ENCODE data around the gene RASAL3.

DNA sequence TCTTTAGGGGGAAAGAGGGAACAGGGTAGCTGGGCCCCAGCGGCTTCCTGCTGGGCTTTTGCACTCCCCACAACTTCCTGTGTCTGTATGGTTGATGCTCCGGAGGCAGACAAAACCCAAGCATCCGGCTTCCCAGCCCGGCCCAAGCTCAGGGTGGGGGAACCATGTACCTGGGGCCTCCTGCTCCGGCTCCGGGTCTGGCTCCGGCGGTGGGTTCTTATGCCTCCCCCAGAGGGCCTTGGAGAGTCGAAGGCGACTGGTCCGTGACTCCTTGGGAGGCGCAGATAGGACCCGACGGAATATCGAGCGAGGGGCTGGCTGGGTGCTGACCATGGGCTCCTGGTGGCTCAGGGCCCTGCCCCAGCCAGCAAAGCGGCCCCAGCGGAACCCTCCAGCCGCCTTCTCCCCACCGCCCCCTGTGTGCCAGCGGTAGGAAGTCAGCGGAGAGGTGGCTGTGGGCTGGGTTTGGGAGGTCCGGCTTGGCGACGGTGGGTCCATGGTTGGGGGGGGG, 428 bp downstream of the RASAL3 start:
- TF ChIP-seq CBX2 (IDR thresholded peaks at IDR 0.05; ENCODE audit: borderline replicate concordance, low read depth) (no peak), POLR2A (IDR thresholded peaks at IDR 0.05; ENCODE audit: low read length) (no peak), KDM1A (IDR thresholded peaks at IDR 0.05; ENCODE audit: low read depth) (no peak), CHD2 (IDR thresholded peaks at IDR 0.05; ENCODE audit: low read length, partially characterized antibody) (no peak), MAX (IDR thresholded peaks at IDR 0.05) (no peak), HMGXB4 (CRISPR knock-in tag; IDR thresholded peaks at IDR 0.05; ENCODE audit: borderline replicate concordance) (no peak)
